Fibroblast of mammary gland (primary cell): ENCODE data around the gene GABPB1.
A peak's percentile ranks its signal among the peaks of the same experiment; 100 is the strongest.

Experiments used
- DNase-seq: peaks from one replicate; pipeline ENCODE4 v3.0.0-alpha.2; 2010; ENCODE audit warnings: low read depth
- H3K4me3 ChIP-seq: 2 replicates; pipeline ENCODE4 v1.5.1; 2011; ENCODE audit warnings: low read depth, mild to moderate bottlenecking, low read length, moderate library complexity; ENCODE audit not compliant: control insufficient read depth
- CTCF ChIP-seq: conservative IDR thresholded peaks from 2 replicates; pipeline ENCODE4 v1.5.1; 2011; ENCODE audit warnings: low read depth, low read length, inconsistent platforms; ENCODE audit not compliant: control insufficient read depth, insufficient read depth

Gene GABPB1

GRCh38 chr15:50265620-50266019 lies 89.4 kb downstream of the GABPB1 start, which contains the start of gene HDC:
TSS of gene HDC (minus strand) at chr15:50265726. CDS start at chr15:50265623, 103 bp downstream.
- DNase-seq: no peak
- TF ChIP-seq CTCF: no peak
- H3K4me3 ChIP-seq: no peak within 1 kb of the TSS

- TF ChIP-seq CTCF: no peak
- no peak overlapping the region for H3K4me3 ChIP-seq
- no peak for DNase-seq
Observed at GRCh38 chr15:50262533-50262932, 92.5 kb downstream of the GABPB1 start.

- TF ChIP-seq CTCF: no peak
- no peak overlapping the region for H3K4me3 ChIP-seq
- DNase-seq: no peak
Observed at GRCh38 chr15:50261981-50262380, 93.0 kb downstream of the GABPB1 start.

- no peak overlapping the region for H3K4me3 ChIP-seq
- DNase-seq: no peak
- TF ChIP-seq CTCF: no peak
Observed at GRCh38 chr15:50260969-50261496, 94.0 kb downstream of the GABPB1 start.

- no peak for TF ChIP-seq CTCF
- no peak overlapping the region for H3K4me3 ChIP-seq
- no peak for DNase-seq
Observed at GRCh38 chr15:50259276-50259675, 95.7 kb downstream of the GABPB1 start.

GRCh38 chr15:50257924-50258323 lies 97.1 kb downstream of the GABPB1 start:
- no peak overlapping the region for H3K4me3 ChIP-seq

More at GRCh38 chr15:50257924-50258323, 97.1 kb downstream of the GABPB1 start:
- no peak for TF ChIP-seq CTCF
- peak; percentile 68 for DNase-seq
